Thyroid gland (tissue), 4 donors: ENCODE data around the gene FZR1.
"Not testable (repeated sequence)": the region's sequence is repeated elsewhere in the genome, so short reads cannot be mapped to it uniquely, and the experiment has no call there.

Experiments
- CTCF ChIP-seq, 6 experiments: fragments of 200-600 bp in 3 of 6; fragments of 450-650 bp in 3 of 6; sonication (generic) in 3 of 6; IDR thresholded peaks; one replicate each; pipeline ENCODE4 v1.5.1; 2016 to 2019; ENCODE audit warnings: antibody characterized with exemption in 6 of 6, mild to moderate bottlenecking in 2 of 6, inconsistent platforms in 1 of 6, moderate library complexity in 1 of 6
- POLR2A ChIP-seq, 2 donors: fragments of 450-650 bp; IDR thresholded peaks; one replicate each; pipeline ENCODE4 v1.6.1; 2017; ENCODE audit warnings: antibody characterized with exemption in 2 of 2, mild to moderate bottlenecking in 2 of 2, moderate library complexity in 1 of 2

- not testable (repeated sequence) for TF ChIP-seq CTCF, POLR2A (IDR thresholded peaks at IDR 0.05)
Measured at GRCh38 chr19:3529299-3529698, 23.2 kb downstream of the FZR1 start.
